Measurements from ENCODE around the gene ROR2. TPM values are rescaled to one million over a fixed set of nuclear protein-coding genes. Genes with fewer than 3 reads are reported as not detected.

The ROR2 gene
- total and polyA plus RNA-seq, 4 donors, result 2.7 to 32.3 (median 9.2) TPM

DNA sequence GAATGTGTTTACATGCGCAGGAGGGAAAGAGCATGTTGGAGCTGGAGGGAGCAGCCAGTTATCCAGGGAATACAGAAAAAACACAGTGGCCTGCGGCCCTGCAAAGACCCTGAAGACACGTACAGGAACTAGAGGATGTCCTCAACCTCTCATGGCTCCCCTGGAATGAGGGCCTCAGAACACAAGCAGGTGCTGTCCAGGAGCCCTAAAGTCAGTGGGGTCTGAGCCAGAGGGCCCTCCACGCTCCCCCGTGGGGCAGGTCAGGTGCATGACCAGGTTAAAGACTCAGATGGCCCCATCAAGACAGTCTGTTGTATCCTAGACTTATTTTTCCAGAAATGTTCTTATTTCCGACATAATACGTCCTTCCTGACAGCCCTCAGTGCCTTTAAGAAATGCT, 106.9 kb downstream of the ROR2 start:
- H3K9ac ChIP-seq (ENCODE audit: insufficient read depth in 1 of 2, low read length in 2 of 2), result no peak overlapping the region
- H3K4me3 ChIP-seq, result no peak overlapping the region
- WGBS, 2 donors, result 80 to 89% methylated on average over 7 of the region's 7 CpGs
- H3K27me3 ChIP-seq (ENCODE audit: control insufficient read depth in 3 of 3, insufficient read depth in 3 of 3, low read length in 2 of 3), result no peaks in the 10 kb centered on the region
- no peak overlapping the region for H3K27ac ChIP-seq (ENCODE audit: low read depth in 1 of 2, low read length in 1 of 2)
- no peak for DNase-seq
- no peaks in the 10 kb centered on the region for H3K9me3 ChIP-seq (ENCODE audit: control insufficient read depth in 4 of 4, insufficient read depth in 3 of 4, low read length in 3 of 4)
- TF ChIP-seq, protein P1, sequence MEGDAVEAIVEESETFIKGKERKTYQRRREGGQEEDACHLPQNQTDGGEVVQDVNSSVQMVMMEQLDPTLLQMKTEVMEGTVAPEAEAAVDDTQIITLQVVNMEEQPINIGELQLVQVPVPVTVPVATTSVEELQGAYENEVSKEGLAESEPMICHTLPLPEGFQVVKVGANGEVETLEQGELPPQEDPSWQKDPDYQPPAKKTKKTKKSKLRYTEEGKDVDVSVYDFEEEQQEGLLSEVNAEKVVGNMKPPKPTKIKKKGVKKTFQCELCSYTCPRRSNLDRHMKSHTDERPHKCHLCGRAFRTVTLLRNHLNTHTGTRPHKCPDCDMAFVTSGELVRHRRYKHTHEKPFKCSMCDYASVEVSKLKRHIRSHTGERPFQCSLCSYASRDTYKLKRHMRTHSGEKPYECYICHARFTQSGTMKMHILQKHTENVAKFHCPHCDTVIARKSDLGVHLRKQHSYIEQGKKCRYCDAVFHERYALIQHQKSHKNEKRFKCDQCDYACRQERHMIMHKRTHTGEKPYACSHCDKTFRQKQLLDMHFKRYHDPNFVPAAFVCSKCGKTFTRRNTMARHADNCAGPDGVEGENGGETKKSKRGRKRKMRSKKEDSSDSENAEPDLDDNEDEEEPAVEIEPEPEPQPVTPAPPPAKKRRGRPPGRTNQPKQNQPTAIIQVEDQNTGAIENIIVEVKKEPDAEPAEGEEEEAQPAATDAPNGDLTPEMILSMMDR (IDR thresholded peaks at IDR 0.05; ENCODE audit: control extremely low read depth, extremely low read depth), result no peak
- H3K36me3 ChIP-seq (ENCODE audit: control insufficient read depth in 4 of 4, insufficient read depth in 4 of 4, low read length in 4 of 4), result no peaks in the 10 kb centered on the region
- no peak for ATAC-seq (ENCODE audit: insufficient read depth, low FRiP score)
- peaks cover 0 to 57% (median 30%) of the 10 kb centered on the region in 5 donors for H3K4me1 ChIP-seq (ENCODE audit: control insufficient read depth in 5 of 5, insufficient read depth in 5 of 5, low read length in 5 of 5)

DNA sequence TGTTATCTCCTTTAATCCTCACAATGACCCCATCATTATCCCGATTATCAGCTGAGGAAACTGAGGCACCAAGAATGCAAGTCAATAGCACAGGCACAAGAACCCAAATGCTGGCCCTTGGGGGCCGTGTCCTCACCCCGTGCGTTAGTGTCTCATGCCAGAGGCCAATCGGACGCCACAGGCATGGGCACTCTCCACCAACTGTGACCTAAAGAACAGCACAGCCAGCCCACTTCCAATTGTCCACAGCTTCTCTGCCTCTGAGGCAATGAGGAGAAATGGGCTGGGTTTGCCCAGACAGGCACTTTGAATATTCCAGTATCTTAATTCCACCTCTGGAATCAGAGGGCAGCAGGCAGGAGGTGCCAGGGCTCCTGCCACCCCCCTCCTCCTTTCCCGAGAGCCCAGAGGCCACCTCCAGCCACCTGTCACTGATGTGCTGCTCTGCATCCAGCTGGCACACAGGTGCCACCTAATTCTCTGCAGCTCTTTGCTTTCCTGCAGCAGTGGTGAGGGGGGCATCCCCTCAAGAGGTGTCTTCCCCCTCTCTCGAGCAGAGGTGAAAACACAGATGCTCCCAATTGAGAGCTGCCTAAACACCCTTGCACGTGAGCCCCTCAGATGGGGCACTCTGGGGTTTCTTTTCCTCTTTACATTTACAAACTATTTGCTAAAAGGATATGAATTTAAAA, 107.5 kb downstream of the ROR2 start:
- Histone ChIP-seq H3K27ac (ENCODE audit: low read depth in 1 of 2, low read length in 1 of 2) (no peak overlapping the region), H3K36me3 (ENCODE audit: control insufficient read depth in 4 of 4, insufficient read depth in 4 of 4, low read length in 4 of 4) (no peaks in the 10 kb centered on the region), H3K4me1 (ENCODE audit: control insufficient read depth in 5 of 5, insufficient read depth in 5 of 5, low read length in 5 of 5) (peaks cover 0 to 57% (median 32%) of the 10 kb centered on the region in 5 donors), H3K27me3 (ENCODE audit: control insufficient read depth in 3 of 3, insufficient read depth in 3 of 3, low read length in 2 of 3) (no peaks in the 10 kb centered on the region), H3K4me3 (no peak overlapping the region), H3K9me3 (ENCODE audit: control insufficient read depth in 4 of 4, insufficient read depth in 3 of 4, low read length in 3 of 4) (no peaks in the 10 kb centered on the region), H3K9ac (ENCODE audit: insufficient read depth in 1 of 2, low read length in 2 of 2) (no peak overlapping the region)
- TF ChIP-seq, protein P1 (IDR thresholded peaks at IDR 0.05; ENCODE audit: control extremely low read depth, extremely low read depth), result no peak
- WGBS, 2 donors, result 74 to 83% methylated on average over 9 of the region's 9 CpGs
- no peak for DNase-seq
- ATAC-seq (ENCODE audit: insufficient read depth, low FRiP score), result no peak

DNA sequence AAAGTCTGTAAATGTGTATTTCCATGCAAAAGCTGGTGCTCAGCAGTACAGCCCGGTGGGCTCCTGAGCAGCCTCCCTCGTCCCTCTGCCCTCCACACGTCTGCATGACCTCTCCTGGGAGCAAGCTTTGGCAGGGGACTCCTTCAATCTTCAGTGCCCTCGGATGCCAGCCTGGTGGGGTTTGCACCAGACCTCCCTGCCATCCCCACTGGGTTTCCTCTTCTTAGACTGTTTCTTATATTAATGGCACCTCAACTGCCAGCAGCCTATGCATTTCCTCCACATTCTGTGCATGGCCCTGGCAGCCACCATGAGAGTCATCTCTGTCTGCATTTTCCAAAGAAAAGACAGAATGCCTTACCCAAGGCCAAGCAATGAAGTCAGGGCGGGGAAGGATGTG, 108.4 kb downstream of the ROR2 start:
- ATAC-seq (ENCODE audit: insufficient read depth, low FRiP score), result no peak
- Histone ChIP-seq H3K36me3 (ENCODE audit: control insufficient read depth in 4 of 4, insufficient read depth in 4 of 4, low read length in 4 of 4) (no peaks in the 10 kb centered on the region), H3K4me3 (no peak overlapping the region), H3K27ac (ENCODE audit: low read depth in 1 of 2, low read length in 1 of 2) (no peak overlapping the region), H3K4me1 (ENCODE audit: control insufficient read depth in 5 of 5, insufficient read depth in 5 of 5, low read length in 5 of 5) (peaks cover 0 to 57% (median 32%) of the 10 kb centered on the region in 5 donors), H3K9ac (ENCODE audit: insufficient read depth in 1 of 2, low read length in 2 of 2) (no peak overlapping the region), H3K27me3 (ENCODE audit: control insufficient read depth in 3 of 3, insufficient read depth in 3 of 3, low read length in 2 of 3) (no peaks in the 10 kb centered on the region), H3K9me3 (ENCODE audit: control insufficient read depth in 4 of 4, insufficient read depth in 3 of 4, low read length in 3 of 4) (no peaks in the 10 kb centered on the region)
- DNase-seq, result no peak
- 88 to 90% methylated on average over 5 of the region's 5 CpGs for WGBS, 2 donors
- TF ChIP-seq, protein P1 (IDR thresholded peaks at IDR 0.05; ENCODE audit: control extremely low read depth, extremely low read depth), result no peak

DNA sequence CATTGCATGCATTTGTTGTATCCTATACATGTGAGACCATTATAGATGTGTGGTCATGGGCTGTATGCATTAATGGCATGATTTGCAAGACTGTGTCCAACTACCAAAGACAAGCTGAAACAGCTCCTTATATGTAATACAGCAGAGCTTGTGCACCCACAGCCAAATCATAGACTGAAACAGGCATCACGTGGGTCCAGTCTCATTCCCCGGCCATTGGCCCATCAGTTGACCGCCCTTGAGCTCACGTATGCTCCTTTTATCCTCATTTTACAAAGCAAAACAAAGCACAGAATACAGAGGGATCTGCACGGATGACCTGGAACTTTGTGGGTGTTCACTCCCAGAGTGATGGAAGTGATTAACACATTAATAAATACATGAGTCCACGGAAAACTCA, 109.1 kb downstream of the ROR2 start:
- no peaks in the 10 kb centered on the region for H3K9me3 ChIP-seq (ENCODE audit: control insufficient read depth in 4 of 4, insufficient read depth in 3 of 4, low read length in 3 of 4)
- WGBS, 2 donors, result 92 to 95% methylated on average over 6 of the region's 6 CpGs
- H3K27ac ChIP-seq (ENCODE audit: low read depth in 1 of 2, low read length in 1 of 2), result no peak overlapping the region
- no peak for ATAC-seq (ENCODE audit: insufficient read depth, low FRiP score)
- no peak overlapping the region for H3K4me3 ChIP-seq
- H3K4me1 ChIP-seq (ENCODE audit: control insufficient read depth in 5 of 5, insufficient read depth in 5 of 5, low read length in 5 of 5), result peaks cover 0 to 58% (median 32%) of the 10 kb centered on the region in 5 donors
- no peak overlapping the region for H3K9ac ChIP-seq (ENCODE audit: insufficient read depth in 1 of 2, low read length in 2 of 2)
- no peaks in the 10 kb centered on the region for H3K27me3 ChIP-seq (ENCODE audit: control insufficient read depth in 3 of 3, insufficient read depth in 3 of 3, low read length in 2 of 3)
- DNase-seq, result no peak
- TF ChIP-seq, protein P1 (IDR thresholded peaks at IDR 0.05; ENCODE audit: control extremely low read depth, extremely low read depth), result no peak
- no peaks in the 10 kb centered on the region for H3K36me3 ChIP-seq (ENCODE audit: control insufficient read depth in 4 of 4, insufficient read depth in 4 of 4, low read length in 4 of 4)

All from lung (tissue), 12 donors.